Keratinocyte (primary cell): Measurements from ENCODE around the gene AGR2. TPM values are rescaled to one million over a fixed set of nuclear protein-coding genes. Genes with fewer than 3 reads are reported as not detected.

Experiments used
- DNase-seq: peaks from one replicate; pipeline ENCODE4 v3.0.0-alpha.2; 2011; ENCODE audit warnings: low read depth, missing footprints, low spot score
- FAIRE-seq: peaks from 2 replicates; lab custom pipeline; 2011; peaks lifted over from hg19 to GRCh38; lab: Jason Lieb, UNC
- H2AFZ ChIP-seq: 2 replicates; pipeline ENCODE4 v1.6.0; 2012; ENCODE audit warnings: low read length, control low read depth, inconsistent platforms; ENCODE audit not compliant: control insufficient read depth
- H3K27ac ChIP-seq: 2 replicates; pipeline ENCODE4 v1.5.1; 2011; ENCODE audit warnings: low read length; ENCODE audit not compliant: control insufficient read depth, insufficient read depth
- H3K27me3 ChIP-seq: 3 replicates; pipeline ENCODE4 v1.6.0; 2011; ENCODE audit warnings: low read length; ENCODE audit not compliant: control insufficient read depth, insufficient read depth; ENCODE audit errors: extremely low read depth
- H3K36me3 ChIP-seq, 2 experiments: 2 replicates in 1 of 2; 3 replicates in 1 of 2; pipeline ENCODE4 v1.5.1; 2011; ENCODE audit warnings: low read length in 2 of 2, mild to moderate bottlenecking in 1 of 2; ENCODE audit not compliant: control insufficient read depth in 2 of 2, insufficient read depth in 2 of 2; ENCODE audit errors: extremely low read depth in 1 of 2
- H3K4me1 ChIP-seq: 3 replicates; pipeline ENCODE4 v1.5.1; 2011; ENCODE audit warnings: low read length; ENCODE audit not compliant: control insufficient read depth, insufficient read depth; ENCODE audit errors: extremely low read depth
- H3K4me2 ChIP-seq: 3 replicates; pipeline ENCODE4 v1.6.0; 2011; ENCODE audit warnings: low read depth, low read length; ENCODE audit not compliant: control insufficient read depth, insufficient read depth; ENCODE audit errors: extremely low read depth
- H3K4me3 ChIP-seq, 3 experiments: fragments of 200-600 bp in 1 of 3; sonication (generic) in 1 of 3; 2 replicates in 2 of 3; 3 replicates in 1 of 3; pipeline ENCODE4 v1.5.1; 2011 to 2016; ENCODE audit warnings: low read length in 3 of 3, mild to moderate bottlenecking in 3 of 3, control low read depth in 2 of 3, inconsistent platforms in 1 of 3, low read depth in 1 of 3, mixed read lengths in 1 of 3, mixed run types in 1 of 3, moderate library complexity in 1 of 3; ENCODE audit not compliant: control insufficient read depth in 2 of 3, insufficient read depth in 2 of 3; ENCODE audit errors: extremely low read depth in 1 of 3
- H3K79me2 ChIP-seq: 2 replicates; pipeline ENCODE4 v1.6.0; 2012; ENCODE audit warnings: low read length; ENCODE audit not compliant: control insufficient read depth, insufficient read depth
- H3K9ac ChIP-seq: 3 replicates; pipeline ENCODE4 v1.6.0; 2011; ENCODE audit warnings: low read length; ENCODE audit not compliant: control insufficient read depth, insufficient read depth; ENCODE audit errors: extremely low read depth
- H3K9me1 ChIP-seq: 3 replicates; pipeline ENCODE4 v1.6.0; 2011; ENCODE audit warnings: low read length; ENCODE audit not compliant: control insufficient read depth, insufficient read depth; ENCODE audit errors: extremely low read depth
- H3K9me3 ChIP-seq: 2 replicates; pipeline ENCODE4 v1.5.1; 2012; ENCODE audit warnings: low read depth, low read length; ENCODE audit not compliant: control insufficient read depth
- H4K20me1 ChIP-seq: 3 replicates; pipeline ENCODE4 v1.6.0; 2011; ENCODE audit warnings: low read length; ENCODE audit not compliant: control insufficient read depth, insufficient read depth; ENCODE audit errors: extremely low read depth
- CTCF ChIP-seq, 3 experiments: IDR thresholded peaks in 1 of 3; conservative IDR thresholded peaks in 1 of 3; optimal IDR thresholded peaks in 1 of 3; 2 replicates in 2 of 3; 3 replicates in 1 of 3; pipeline versions ENCODE3 to v1.5.1; 2011; ENCODE audit warnings: low read length in 3 of 3, mild to moderate bottlenecking in 3 of 3, moderate library complexity in 2 of 3, control low read depth in 1 of 3, inconsistent platforms in 1 of 3; ENCODE audit not compliant: insufficient read depth in 2 of 3; ENCODE audit errors: extremely low read depth in 1 of 3
- EZH2 ChIP-seq: IDR thresholded peaks from one replicate; pipeline ENCODE4 v1.6.1; 2012; ENCODE audit warnings: inconsistent platforms, mild to moderate bottlenecking, low read length, moderate library complexity
- dilution Hi-C: fragments of 300-500 bp; cut with MboI; formaldehyde crosslinking; loops from one replicate; pipeline ENCODE4 v1.7.0; 2020; ENCODE audit warnings: low sequenced_read_pairs; ENCODE audit not compliant: extremely low pct_ligation_motif_present
- polyA plus RNA-seq, 5 experiments: library from polyadenylated mRNA; depleted of rRNA in 3 of 5; stranded (reverse) in 3 of 5; stranded (forward) in 1 of 5; unstranded in 1 of 5; fragments of >200 nt; gene quantifications; 1 replicate in 1 of 5; 2 replicates in 3 of 5; 3 replicates in 1 of 5; pipeline versions ENCODE4 v1.2.1 to v1.2.3, GENCODE V29; 2011 to 2012; ENCODE audit warnings: missing spikeins in 2 of 5, low read depth in 1 of 5, low replicate concordance in 1 of 5

AGR2 gene
- polyA plus RNA-seq, 1 donor (not counting 4 experiments of a cell fraction or from before 2014, with no cell fraction given) = 2.3 TPM

DNA sequence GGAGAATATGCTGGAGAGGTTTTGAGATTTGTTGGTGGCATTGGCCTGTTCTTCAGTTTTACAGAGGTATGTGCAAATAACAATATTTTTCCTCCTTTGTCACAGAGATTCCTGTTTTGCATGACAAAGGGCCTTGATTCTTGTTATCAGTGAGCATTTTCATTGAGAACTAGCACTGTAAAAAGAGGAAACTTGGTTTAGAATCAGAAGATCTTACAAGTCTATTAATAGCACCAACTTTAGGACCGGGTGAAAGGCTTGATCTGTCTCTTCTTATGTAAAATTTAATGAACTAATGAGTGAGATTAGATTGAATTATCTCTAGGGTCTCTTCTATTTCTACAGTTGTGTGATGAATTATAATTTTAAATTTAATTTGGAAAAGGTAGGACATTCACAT, 25.7 kb downstream of the AGR2 start:
- FAIRE-seq = no peak
- Histone ChIP-seq H2AFZ (no peak overlapping the region), H3K4me3 (no peak overlapping the region), H3K79me2 (no peaks in the 10 kb centered on the region), H3K9ac (no peak overlapping the region), H3K9me1 (no peaks in the 10 kb centered on the region), H3K9me3 (no peaks in the 10 kb centered on the region), H3K36me3 (no peaks in the 10 kb centered on the region), H3K27me3 (no peaks in the 10 kb centered on the region), H3K27ac (no peak overlapping the region), H3K4me1 (peaks cover 2% of the 10 kb centered on the region), H3K4me2 (no peak overlapping the region), H4K20me1 (no peaks in the 10 kb centered on the region)
- dilution Hi-C loops = no loop called here
- TF ChIP-seq CTCF (optimal IDR thresholded peaks at IDR 0.05 in 1 of 3, IDR thresholded peaks at IDR 0.05 in 1 of 3, conservative IDR thresholded peaks at IDR 0.05 in 1 of 3; ENCODE audit: extremely low read depth in 1 of 3, insufficient read depth in 2 of 3, low read length in 3 of 3) = no peak
- no peak for DNase-seq

- no peaks in the 10 kb centered on the region for H4K20me1 ChIP-seq
- H3K27me3 ChIP-seq = no peaks in the 10 kb centered on the region
- dilution Hi-C loops = no loop called here
- no peak overlapping the region for H3K9ac ChIP-seq
- H3K4me3 ChIP-seq = no peak overlapping the region
- peaks cover 2% of the 10 kb centered on the region for H3K4me1 ChIP-seq
- H3K9me3 ChIP-seq = no peaks in the 10 kb centered on the region
- H3K9me1 ChIP-seq = no peaks in the 10 kb centered on the region
- FAIRE-seq (no peak), DNase-seq (no peak)
- no peaks in the 10 kb centered on the region for H3K79me2 ChIP-seq
- no peak overlapping the region for H2AFZ ChIP-seq
- no peak for TF ChIP-seq CTCF (optimal IDR thresholded peaks at IDR 0.05 in 1 of 3, IDR thresholded peaks at IDR 0.05 in 1 of 3, conservative IDR thresholded peaks at IDR 0.05 in 1 of 3; ENCODE audit: extremely low read depth in 1 of 3, insufficient read depth in 2 of 3, low read length in 3 of 3)
- no peak for TF ChIP-seq EZH2
- H3K36me3 ChIP-seq = no peaks in the 10 kb centered on the region
- H3K4me2 ChIP-seq = no peak overlapping the region
- H3K27ac ChIP-seq = no peak overlapping the region
Measured at GRCh38 chr7:16778476-16778875, 26.3 kb downstream of the AGR2 start.
